SK-N-SH treated with all-trans-retinoic acid at 6 μM for 48 hours (cell line): ENCODE data around the gene CAMSAP2.

Experiments used
- ATAC-seq: fragments of 200-7000 bp; cut with Tn5 transposase; 3 replicates; pipeline ENCODE4 v1.9.1; 2020; ENCODE audit warnings: mild to moderate bottlenecking, moderate library complexity
- ARNTL ChIP-seq: fragments of 450-650 bp; formaldehyde crosslinking; IDR thresholded peaks from 2 replicates; pipeline ENCODE4 v1.5.0; 2020; ENCODE audit warnings: low read depth, mild to moderate bottlenecking, moderate library complexity, borderline replicate concordance
- BACH2 ChIP-seq: fragments of 250-450 bp; sonication (Bioruptor Pico); IDR thresholded peaks from 2 replicates; pipeline ENCODE4 v1.9.0; 2021; ENCODE audit warnings: mild to moderate bottlenecking, borderline replicate concordance
- CSDC2 ChIP-seq: fragments of 250-450 bp; sonication (Bioruptor Pico); IDR thresholded peaks from 2 replicates; pipeline ENCODE4 v1.5.0; 2020; ENCODE audit warnings: mild to moderate bottlenecking, moderate library complexity
- ESRRG ChIP-seq: fragments of 250-450 bp; sonication (Bioruptor Pico); IDR thresholded peaks from 2 replicates; pipeline ENCODE4 v1.6.1; 2021; ENCODE audit warnings: mild to moderate bottlenecking
- ISL1 ChIP-seq: fragments of 250-450 bp; sonication (Bioruptor Pico); IDR thresholded peaks from 2 replicates; pipeline ENCODE4 v2.1.2; 2022; ENCODE audit warnings: mild to moderate bottlenecking, moderate library complexity
- OSR1 ChIP-seq: fragments of 250-450 bp; sonication (Bioruptor Pico); IDR thresholded peaks from 2 replicates; pipeline ENCODE4 v1.8.0; 2022; ENCODE audit warnings: moderate library complexity, mild to moderate bottlenecking, inconsistent platforms
- PATZ1 ChIP-seq: fragments of 250-450 bp; sonication (Bioruptor Pico); IDR thresholded peaks from 2 replicates; pipeline ENCODE4 v1.8.0; 2020; ENCODE audit warnings: mild to moderate bottlenecking, moderate library complexity, borderline replicate concordance
- POU6F1 ChIP-seq: fragments of 250-450 bp; sonication (Bioruptor Pico); IDR thresholded peaks from 2 replicates; pipeline ENCODE4 v1.8.0; 2021; ENCODE audit warnings: low read depth, mild to moderate bottlenecking, moderate library complexity, borderline replicate concordance
- PPARA ChIP-seq: fragments of 250-450 bp; sonication (Bioruptor Pico); IDR thresholded peaks from 2 replicates; pipeline ENCODE4 v1.5.0; 2020; ENCODE audit warnings: mild to moderate bottlenecking, borderline replicate concordance
- RARB ChIP-seq: fragments of 250-450 bp; sonication (Bioruptor Pico); IDR thresholded peaks from 2 replicates; pipeline ENCODE4 v1.8.0; 2021; ENCODE audit warnings: mild to moderate bottlenecking, moderate library complexity
- SNAI2 ChIP-seq: fragments of 250-450 bp; sonication (Bioruptor Pico); IDR thresholded peaks from 2 replicates; pipeline ENCODE4 v1.5.0; 2020; ENCODE audit warnings: mild to moderate bottlenecking, moderate library complexity
- TOX ChIP-seq: fragments of 250-450 bp; sonication (Bioruptor Pico); IDR thresholded peaks from 2 replicates; pipeline ENCODE4 v1.8.0; 2021; ENCODE audit warnings: mild to moderate bottlenecking, moderate library complexity, borderline replicate concordance
- TSHZ2 ChIP-seq: fragments of 250-450 bp; sonication (Bioruptor Pico); IDR thresholded peaks from 2 replicates; pipeline ENCODE4 v1.5.0; 2020; ENCODE audit warnings: mild to moderate bottlenecking, moderate library complexity
- ZC3H10 ChIP-seq: fragments of 250-450 bp; sonication (Bioruptor Pico); IDR thresholded peaks from 2 replicates; pipeline ENCODE4 v1.5.1; 2021; ENCODE audit warnings: mild to moderate bottlenecking, moderate library complexity
- ZFP3 ChIP-seq: fragments of 250-450 bp; sonication (Bioruptor Pico); IDR thresholded peaks from 2 replicates; pipeline ENCODE4 v1.5.0; 2020; ENCODE audit warnings: mild to moderate bottlenecking, moderate library complexity
- ZFP30 ChIP-seq: fragments of 450-650 bp; formaldehyde crosslinking; IDR thresholded peaks from 2 replicates; pipeline ENCODE4 v1.5.0; 2022; ENCODE audit warnings: mild to moderate bottlenecking, moderate library complexity
- ZNF565 ChIP-seq: fragments of 450-650 bp; formaldehyde crosslinking; conservative IDR thresholded peaks from 2 replicates; pipeline ENCODE4 v1.5.0; 2020; ENCODE audit warnings: low read depth, mild to moderate bottlenecking, moderate library complexity
- ZNF70 ChIP-seq: fragments of 450-650 bp; formaldehyde crosslinking; IDR thresholded peaks from 2 replicates; pipeline ENCODE4 v1.5.0; 2020; ENCODE audit warnings: mild to moderate bottlenecking, moderate library complexity
- ZNF8 ChIP-seq: fragments of 450-650 bp; formaldehyde crosslinking; IDR thresholded peaks from 2 replicates; pipeline ENCODE4 v1.5.0; 2020; ENCODE audit warnings: mild to moderate bottlenecking, moderate library complexity
- TF ChIP-seq, protein P1 (sequence below): fragments of 250-450 bp; sonication (Bioruptor Pico); IDR thresholded peaks from 2 replicates; pipeline ENCODE4 v1.5.1; 2021; ENCODE audit warnings: mild to moderate bottlenecking, moderate library complexity
- TF ChIP-seq, protein P2 (sequence below): fragments of 250-450 bp; sonication (Bioruptor Pico); IDR thresholded peaks from 2 replicates; pipeline ENCODE4 v1.5.1; 2020; ENCODE audit warnings: low read depth, mild to moderate bottlenecking, moderate library complexity

The CAMSAP2 gene

GRCh38 chr1:200899015-200899386 lies 160.3 kb downstream of the CAMSAP2 start:
- no peak for ATAC-seq
- TF ChIP-seq ESRRG (CRISPR knock-in tag): no peak
- TF ChIP-seq ISL1: no peak
- TF ChIP-seq, protein P1, sequence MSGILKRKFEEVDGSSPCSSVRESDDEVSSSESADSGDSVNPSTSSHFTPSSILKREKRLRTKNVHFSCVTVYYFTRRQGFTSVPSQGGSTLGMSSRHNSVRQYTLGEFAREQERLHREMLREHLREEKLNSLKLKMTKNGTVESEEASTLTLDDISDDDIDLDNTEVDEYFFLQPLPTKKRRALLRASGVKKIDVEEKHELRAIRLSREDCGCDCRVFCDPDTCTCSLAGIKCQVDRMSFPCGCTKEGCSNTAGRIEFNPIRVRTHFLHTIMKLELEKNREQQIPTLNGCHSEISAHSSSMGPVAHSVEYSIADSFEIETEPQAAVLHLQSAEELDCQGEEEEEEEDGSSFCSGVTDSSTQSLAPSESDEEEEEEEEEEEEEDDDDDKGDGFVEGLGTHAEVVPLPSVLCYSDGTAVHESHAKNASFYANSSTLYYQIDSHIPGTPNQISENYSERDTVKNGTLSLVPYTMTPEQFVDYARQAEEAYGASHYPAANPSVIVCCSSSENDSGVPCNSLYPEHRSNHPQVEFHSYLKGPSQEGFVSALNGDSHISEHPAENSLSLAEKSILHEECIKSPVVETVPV (CRISPR knock-in tag): no peak
- no peak for TF ChIP-seq ZNF565 (CRISPR knock-in tag)
- no peak for TF ChIP-seq OSR1 (CRISPR knock-in tag)
- TF ChIP-seq BACH2 (CRISPR knock-in tag): no peak
- TF ChIP-seq ZFP3: no peak
- TF ChIP-seq ZNF8: no peak
- no peak for TF ChIP-seq POU6F1 (CRISPR knock-in tag)
- TF ChIP-seq ZNF70 (CRISPR knock-in tag): no peak
- no peak for TF ChIP-seq TSHZ2 (CRISPR knock-in tag)
- no peak for TF ChIP-seq ZC3H10 (CRISPR knock-in tag)
- no peak for TF ChIP-seq CSDC2 (CRISPR knock-in tag)
- TF ChIP-seq, protein P2, sequence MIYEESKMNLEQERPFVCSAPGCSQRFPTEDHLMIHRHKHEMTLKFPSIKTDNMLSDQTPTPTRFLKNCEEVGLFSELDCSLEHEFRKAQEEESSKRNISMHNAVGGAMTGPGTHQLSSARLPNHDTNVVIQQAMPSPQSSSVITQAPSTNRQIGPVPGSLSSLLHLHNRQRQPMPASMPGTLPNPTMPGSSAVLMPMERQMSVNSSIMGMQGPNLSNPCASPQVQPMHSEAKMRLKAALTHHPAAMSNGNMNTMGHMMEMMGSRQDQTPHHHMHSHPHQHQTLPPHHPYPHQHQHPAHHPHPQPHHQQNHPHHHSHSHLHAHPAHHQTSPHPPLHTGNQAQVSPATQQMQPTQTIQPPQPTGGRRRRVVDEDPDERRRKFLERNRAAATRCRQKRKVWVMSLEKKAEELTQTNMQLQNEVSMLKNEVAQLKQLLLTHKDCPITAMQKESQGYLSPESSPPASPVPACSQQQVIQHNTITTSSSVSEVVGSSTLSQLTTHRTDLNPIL: no peak
- no peak for TF ChIP-seq TOX (CRISPR knock-in tag)

- no peak for ATAC-seq
- no peak for TF ChIP-seq ZFP30 (CRISPR knock-in tag)
- TF ChIP-seq PPARA (CRISPR knock-in tag): no peak
- TF ChIP-seq ZC3H10 (CRISPR knock-in tag): no peak
- TF ChIP-seq POU6F1 (CRISPR knock-in tag): no peak
- TF ChIP-seq ZFP3: no peak
- TF ChIP-seq ISL1: no peak
- TF ChIP-seq CSDC2 (CRISPR knock-in tag): no peak
- TF ChIP-seq SNAI2: no peak
- no peak for TF ChIP-seq RARB (CRISPR knock-in tag)
- TF ChIP-seq TOX (CRISPR knock-in tag): no peak
- TF ChIP-seq BACH2 (CRISPR knock-in tag): no peak
- TF ChIP-seq PATZ1: no peak
- no peak for TF ChIP-seq ARNTL
These were observed 160.8 kb downstream of the CAMSAP2 start for GRCh38 chr1:200899451-200899915.
